ENCODE results near the gene PCDHGA9.

DNA sequence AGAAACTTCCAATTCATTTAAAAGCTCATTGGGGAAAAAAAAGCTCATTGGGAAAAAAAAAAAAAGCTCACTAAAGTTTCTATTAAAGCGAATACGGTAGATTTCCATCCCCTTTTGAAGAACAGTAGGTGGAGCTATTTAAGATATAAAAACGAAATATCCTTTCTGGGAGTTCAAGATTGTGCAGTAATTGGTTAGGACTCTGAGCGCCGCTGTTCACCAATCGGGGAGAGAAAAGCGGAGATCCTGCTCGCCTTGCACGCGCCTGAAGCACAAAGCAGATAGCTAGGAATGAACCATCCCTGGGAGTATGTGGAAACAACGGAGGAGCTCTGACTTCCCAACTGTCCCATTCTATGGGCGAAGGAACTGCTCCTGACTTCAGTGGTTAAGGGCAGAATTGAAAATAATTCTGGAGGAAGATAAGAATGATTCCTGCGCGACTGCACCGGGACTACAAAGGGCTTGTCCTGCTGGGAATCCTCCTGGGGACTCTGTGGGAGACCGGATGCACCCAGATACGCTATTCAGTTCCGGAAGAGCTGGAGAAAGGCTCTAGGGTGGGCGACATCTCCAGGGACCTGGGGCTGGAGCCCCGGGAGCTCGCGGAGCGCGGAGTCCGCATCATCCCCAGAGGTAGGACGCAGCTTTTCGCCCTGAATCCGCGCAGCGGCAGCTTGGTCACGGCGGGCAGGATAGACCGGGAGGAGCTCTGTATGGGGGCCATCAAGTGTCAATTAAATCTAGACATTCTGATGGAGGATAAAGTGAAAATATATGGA is 27.9 kb downstream of the PCDHGA9 start, which contains the start of gene PCDHGA12:
- TF ChIP-seq CTCF (IDR thresholded peaks at IDR 0.05), result peak in 5 of 7 experiments; percentile 7 to 41 (median 25)
- TF ChIP-seq POLR2A (IDR thresholded peaks at IDR 0.05), result no peak

All from body of pancreas (tissue), 4 donors.